ENCODE results near the gene ZNF446. TPM values are rescaled to one million over a fixed set of nuclear protein-coding genes. Genes with fewer than 3 reads are reported as not detected.
A peak's percentile ranks its signal among the peaks of the same experiment; 100 is the strongest.

Gene ZNF446
- total and polyA plus RNA-seq, 9 of the 15 experiments (the other 6 are each of a cell fraction or from before 2014, with no cell fraction given) = 0.07 to 4.8 (median 1.2) TPM

- TF ChIP-seq PTRF (tag; IDR thresholded peaks at IDR 0.05) (no peak), GTF2A2 (tag; IDR thresholded peaks at IDR 0.05) (no peak), TBP (optimal IDR thresholded peaks at IDR 0.05; ENCODE audit: low read depth, low read length) (peak; percentile 45), POLR2B (IDR thresholded peaks at IDR 0.05; ENCODE audit: low read depth, partially characterized antibody) (peak; percentile 77), CTBP1 (IDR thresholded peaks at IDR 0.05; ENCODE audit: borderline replicate concordance) (peak; percentile 86), PHB2 (IDR thresholded peaks at IDR 0.05; ENCODE audit: low read depth) (no peak), ZNF316 (IDR thresholded peaks at IDR 0.05) (no peak), ZNF778 (CRISPR knock-in tag; IDR thresholded peaks at IDR 0.05) (no peak), ZNF589 (CRISPR knock-in tag; IDR thresholded peaks at IDR 0.05; ENCODE audit: low read depth) (no peak), LCOR (CRISPR knock-in tag; IDR thresholded peaks at IDR 0.05) (no peak; the same call in 1 of the 2 replicates), NFE2 (IDR thresholded peaks at IDR 0.05; ENCODE audit: low read depth) (no peak), SMAD1 (IDR thresholded peaks at IDR 0.05; ENCODE audit: low read depth, low read length, partially characterized antibody) (no peak), FOXK1 (CRISPR knock-in tag; IDR thresholded peaks at IDR 0.05; ENCODE audit: borderline replicate concordance) (0 out of 2 replicates have a peak, but pooled peaks have one; percentile 79), NFIX (CRISPR knock-in tag; IDR thresholded peaks at IDR 0.05; ENCODE audit: low read depth) (no peak), CCAR2 (IDR thresholded peaks at IDR 0.05; ENCODE audit: low read depth, low read length) (no peak), HMG20B (CRISPR knock-in tag; IDR thresholded peaks at IDR 0.05) (no peak), BRD9 (IDR thresholded peaks at IDR 0.05; ENCODE audit: low read depth, partially characterized antibody) (no peak), ZBTB34 (CRISPR knock-in tag; IDR thresholded peaks at IDR 0.05) (no peak), ATF1 (CRISPR knock-in tag; IDR thresholded peaks at IDR 0.05) (peak; percentile 46; the same call in 1 of the 2 replicates), ATF1 (tag; IDR thresholded peaks at IDR 0.05) (peak; percentile 95), ZNF785 (CRISPR knock-in tag; IDR thresholded peaks at IDR 0.05) (no peak), RUNX1 (IDR thresholded peaks at IDR 0.05; ENCODE audit: low read depth) (0 out of 2 replicates have a peak, but pooled peaks have one; percentile 17), BDP1 (IDR thresholded peaks at IDR 0.05; ENCODE audit: insufficient read depth, insufficient read length) (no peak), NR3C1 (CRISPR knock-in tag; IDR thresholded peaks at IDR 0.05) (no peak), DDX20 (tag; IDR thresholded peaks at IDR 0.05; ENCODE audit: low read depth) (no peak), ZBTB26 (CRISPR knock-in tag; IDR thresholded peaks at IDR 0.05) (no peak), E2F1 (CRISPR knock-in tag; IDR thresholded peaks at IDR 0.05) (peak; percentile 94), HDAC3 (IDR thresholded peaks at IDR 0.05; ENCODE audit: borderline replicate concordance, partially characterized antibody) (no peak), ARID2 (IDR thresholded peaks at IDR 0.05) (no peak)
These were observed at the start of gene ZNF446 (continued) for GRCh38 chr19:58475714-58476497.
